Nephron progenitor cell (in vitro differentiated cells): ENCODE results near the gene ZSCAN25.
"Not testable (repeated sequence)": the region's sequence is repeated elsewhere in the genome, so short reads cannot be mapped to it uniquely, and the experiment has no call there.

Experiments used
- DNase-seq: peaks from one replicate; pipeline ENCODE4 v3.0.0; 2021
- H3K27ac Mint-ChIP-seq: 2 replicates; pipeline ENCODE4 v1.8.0; 2021; ENCODE audit warnings: mild to moderate bottlenecking, moderate library complexity, mixed read lengths
- H3K27me3 Mint-ChIP-seq: 2 replicates; pipeline ENCODE4 v1.8.0; 2021; ENCODE audit warnings: mild to moderate bottlenecking, low read depth, mixed read lengths; ENCODE audit not compliant: poor library complexity
- H3K36me3 Mint-ChIP-seq: 2 replicates; pipeline ENCODE4 v1.8.0; 2021; ENCODE audit warnings: low read depth, mixed read lengths
- H3K4me1 Mint-ChIP-seq: 2 replicates; pipeline ENCODE4 v1.8.0; 2021; ENCODE audit warnings: mixed read lengths
- H3K4me3 Mint-ChIP-seq: 2 replicates; pipeline ENCODE4 v1.8.0; 2021; ENCODE audit warnings: mild to moderate bottlenecking, moderate library complexity, mixed read lengths
- H3K9me3 Mint-ChIP-seq: 2 replicates; pipeline ENCODE4 v1.8.0; 2021; ENCODE audit warnings: mild to moderate bottlenecking, moderate library complexity, mixed read lengths
- TF ChIP-seq, protein P1 (sequence below): fragments of 200-600 bp; sonication (generic); IDR thresholded peaks from 2 replicates; pipeline ENCODE4 v1.5.0; 2021; ENCODE audit warnings: antibody characterized with exemption

ZSCAN25 gene

DNA sequence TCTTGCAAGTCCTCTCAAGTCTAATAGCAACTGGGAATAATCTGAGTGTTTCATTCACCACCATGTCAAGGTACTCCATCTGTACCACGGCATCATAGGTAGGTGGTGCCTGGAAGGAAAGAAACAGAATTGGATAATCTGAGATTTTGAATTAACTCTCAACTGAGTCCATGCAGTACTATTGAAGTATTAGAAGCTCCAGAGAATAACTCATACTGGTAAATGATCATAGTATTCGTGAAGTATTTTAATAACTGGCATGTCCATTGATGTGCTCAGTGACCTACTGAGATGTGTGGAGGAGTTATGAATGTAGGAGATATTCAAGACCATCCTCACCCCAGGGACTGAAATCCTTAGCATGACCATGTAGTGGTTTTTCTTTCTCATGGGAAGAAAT, 35.9 kb downstream of the ZSCAN25 start:
- DNase-seq: no peak
- no peaks in the 10 kb centered on the region for H3K27me3 Mint-ChIP-seq
- no peak overlapping the region for H3K4me3 Mint-ChIP-seq
- H3K27ac Mint-ChIP-seq: no peak overlapping the region
- peaks cover 20% of the 10 kb centered on the region for H3K36me3 Mint-ChIP-seq
- peaks cover 23% of the 10 kb centered on the region for H3K9me3 Mint-ChIP-seq
- TF ChIP-seq, protein P1, sequence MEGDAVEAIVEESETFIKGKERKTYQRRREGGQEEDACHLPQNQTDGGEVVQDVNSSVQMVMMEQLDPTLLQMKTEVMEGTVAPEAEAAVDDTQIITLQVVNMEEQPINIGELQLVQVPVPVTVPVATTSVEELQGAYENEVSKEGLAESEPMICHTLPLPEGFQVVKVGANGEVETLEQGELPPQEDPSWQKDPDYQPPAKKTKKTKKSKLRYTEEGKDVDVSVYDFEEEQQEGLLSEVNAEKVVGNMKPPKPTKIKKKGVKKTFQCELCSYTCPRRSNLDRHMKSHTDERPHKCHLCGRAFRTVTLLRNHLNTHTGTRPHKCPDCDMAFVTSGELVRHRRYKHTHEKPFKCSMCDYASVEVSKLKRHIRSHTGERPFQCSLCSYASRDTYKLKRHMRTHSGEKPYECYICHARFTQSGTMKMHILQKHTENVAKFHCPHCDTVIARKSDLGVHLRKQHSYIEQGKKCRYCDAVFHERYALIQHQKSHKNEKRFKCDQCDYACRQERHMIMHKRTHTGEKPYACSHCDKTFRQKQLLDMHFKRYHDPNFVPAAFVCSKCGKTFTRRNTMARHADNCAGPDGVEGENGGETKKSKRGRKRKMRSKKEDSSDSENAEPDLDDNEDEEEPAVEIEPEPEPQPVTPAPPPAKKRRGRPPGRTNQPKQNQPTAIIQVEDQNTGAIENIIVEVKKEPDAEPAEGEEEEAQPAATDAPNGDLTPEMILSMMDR: no peak
- no peaks in the 10 kb centered on the region for H3K4me1 Mint-ChIP-seq

DNA sequence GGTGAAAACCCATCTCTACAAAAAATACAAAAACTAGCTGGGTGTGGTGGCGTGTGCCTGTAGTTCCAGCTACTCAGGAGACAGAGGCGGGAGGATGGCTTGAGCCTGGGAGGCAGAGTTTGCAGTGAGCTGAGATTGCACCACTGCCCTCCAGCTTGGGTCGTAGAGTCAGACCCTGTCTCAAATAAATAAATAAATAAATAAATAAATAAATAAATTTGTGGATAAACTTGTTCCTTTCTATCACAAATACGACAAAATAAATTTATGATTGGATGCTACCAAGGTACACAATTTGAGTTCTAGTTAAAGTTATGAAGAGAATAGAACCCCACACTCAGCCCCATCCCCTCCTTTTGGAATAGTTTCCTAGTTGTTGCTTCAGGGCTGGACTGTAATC, 36.5 kb downstream of the ZSCAN25 start:
- not testable (repeated sequence) for H3K27ac Mint-ChIP-seq, DNase-seq, H3K4me3 Mint-ChIP-seq, H3K27me3 Mint-ChIP-seq, H3K4me1 Mint-ChIP-seq
- H3K9me3 Mint-ChIP-seq: peaks cover 29% of the 10 kb centered on the region
- H3K36me3 Mint-ChIP-seq: peaks cover 24% of the 10 kb centered on the region

DNA sequence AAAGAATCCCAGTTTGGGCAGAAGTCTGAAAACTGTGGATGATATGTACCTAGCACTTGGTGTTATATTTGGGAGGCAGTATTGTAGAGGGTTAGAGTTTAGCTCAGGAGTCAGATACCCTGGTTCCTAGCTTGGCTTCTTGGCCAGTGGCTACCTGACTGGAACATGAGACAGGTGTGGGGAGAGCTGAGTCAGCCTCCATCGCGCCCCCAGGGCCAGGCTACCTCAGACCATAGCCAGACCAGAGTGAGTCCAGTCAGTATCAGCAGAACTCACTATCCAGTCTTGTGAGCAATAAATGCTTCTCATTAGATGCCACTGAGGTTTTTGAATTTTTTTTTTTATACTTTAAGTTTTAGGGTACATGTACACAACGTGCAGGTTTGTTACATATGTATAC, 37.0 kb downstream of the ZSCAN25 start:
- H3K4me1 Mint-ChIP-seq: no peaks in the 10 kb centered on the region
- DNase-seq: no peak

DNA sequence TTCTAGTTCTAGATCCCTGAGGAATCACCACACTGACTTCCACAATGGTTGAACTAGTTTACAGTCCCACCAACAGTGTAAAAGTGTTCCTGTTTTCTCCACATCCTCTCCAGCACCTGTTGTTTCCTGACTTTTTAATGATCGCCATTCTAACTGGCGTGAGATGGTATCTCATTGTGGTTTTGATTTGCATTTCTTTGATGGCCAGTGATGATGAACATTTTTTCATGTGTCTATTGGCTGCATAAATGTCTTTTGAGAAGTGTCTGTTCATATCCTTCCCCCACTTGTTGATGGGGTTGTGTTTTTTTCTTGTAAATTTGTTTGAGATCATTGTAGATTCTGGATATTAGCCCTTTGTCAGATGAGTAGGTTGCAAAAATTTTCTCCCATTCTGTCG, 37.9 kb downstream of the ZSCAN25 start:
- peaks cover 33% of the 10 kb centered on the region for H3K36me3 Mint-ChIP-seq
- DNase-seq, H3K4me1 Mint-ChIP-seq, H3K4me3 Mint-ChIP-seq, H3K27ac Mint-ChIP-seq, H3K27me3 Mint-ChIP-seq: not testable (repeated sequence)
- H3K9me3 Mint-ChIP-seq: peaks cover 40% of the 10 kb centered on the region

More for the DNA sequence above, 37.0 kb downstream of the ZSCAN25 start:
- Mint-ChIP-seq H3K27ac (no peak overlapping the region), H3K4me3 (no peak overlapping the region), H3K9me3 (peaks cover 34% of the 10 kb centered on the region), H3K36me3 (peaks cover 28% of the 10 kb centered on the region), H3K27me3 (no peaks in the 10 kb centered on the region)
- TF ChIP-seq, protein P1: no peak

DNA sequence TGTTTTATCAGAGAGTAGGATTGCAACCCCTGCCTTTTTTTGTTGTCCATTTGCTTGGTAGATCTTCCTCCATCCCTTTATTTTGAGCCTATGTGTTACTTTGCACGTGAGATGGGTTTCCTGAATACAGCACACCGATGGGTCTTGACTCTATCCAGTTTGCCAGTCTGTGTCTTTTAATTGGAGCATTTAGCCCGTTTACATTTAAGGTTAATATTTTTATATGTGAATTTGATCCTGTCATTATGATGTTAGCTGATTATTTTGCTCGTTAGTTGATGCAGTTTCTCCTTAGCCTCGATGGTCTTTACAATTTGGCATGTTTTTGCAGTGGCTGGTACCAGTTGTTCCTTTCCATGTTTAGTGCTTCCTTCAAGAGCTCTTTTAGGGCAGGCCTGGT, 41.1 kb downstream of the ZSCAN25 start:
- H3K27ac Mint-ChIP-seq, H3K4me1 Mint-ChIP-seq, H3K27me3 Mint-ChIP-seq: not testable (repeated sequence)

DNA sequence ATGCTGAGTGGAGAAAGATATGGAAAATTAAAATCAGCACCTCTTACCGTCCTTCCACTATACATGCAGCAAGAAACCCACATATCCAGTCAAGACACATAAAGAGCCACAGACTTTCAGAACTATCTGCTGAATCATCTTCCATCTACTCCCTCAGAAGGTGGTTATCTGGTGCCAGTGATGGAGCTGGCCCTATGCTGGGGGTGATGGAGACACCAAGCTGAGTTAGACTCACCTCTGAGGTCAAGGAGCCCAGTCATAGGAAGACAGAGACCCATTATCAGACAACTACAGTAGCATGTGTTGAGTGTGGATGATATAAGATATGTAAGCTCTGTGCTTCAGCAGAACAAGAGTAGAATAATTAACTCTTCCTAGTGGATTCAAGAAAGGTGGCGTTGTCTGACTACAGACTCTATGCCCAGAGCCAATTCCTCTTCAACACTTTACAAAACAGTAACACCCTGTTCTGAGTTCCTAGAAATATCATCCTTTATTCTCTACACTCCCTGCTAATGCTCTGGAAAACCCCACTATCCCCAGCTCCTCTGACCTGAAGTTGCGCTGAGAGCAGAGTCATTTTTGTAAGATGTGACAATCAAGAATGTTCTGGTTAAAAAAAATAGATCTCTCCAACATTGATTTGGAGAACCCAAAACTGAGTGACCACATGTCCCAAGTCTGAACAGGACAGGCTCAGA, 48.7 kb downstream of the ZSCAN25 start:
- peaks cover 2% of the 10 kb centered on the region for H3K9me3 Mint-ChIP-seq
- no peaks in the 10 kb centered on the region for H3K4me1 Mint-ChIP-seq
- H3K27me3 Mint-ChIP-seq: no peaks in the 10 kb centered on the region
- TF ChIP-seq, protein P1: no peak
- H3K36me3 Mint-ChIP-seq: peaks cover 17% of the 10 kb centered on the region
- no peak for DNase-seq
- no peak overlapping the region for H3K4me3 Mint-ChIP-seq
- no peak overlapping the region for H3K27ac Mint-ChIP-seq

More for the DNA sequence above, 41.1 kb downstream of the ZSCAN25 start:
- not testable (repeated sequence) for DNase-seq, H3K4me3 Mint-ChIP-seq
- H3K9me3 Mint-ChIP-seq: peaks cover 50% of the 10 kb centered on the region
- H3K36me3 Mint-ChIP-seq: peaks cover 45% of the 10 kb centered on the region

DNA sequence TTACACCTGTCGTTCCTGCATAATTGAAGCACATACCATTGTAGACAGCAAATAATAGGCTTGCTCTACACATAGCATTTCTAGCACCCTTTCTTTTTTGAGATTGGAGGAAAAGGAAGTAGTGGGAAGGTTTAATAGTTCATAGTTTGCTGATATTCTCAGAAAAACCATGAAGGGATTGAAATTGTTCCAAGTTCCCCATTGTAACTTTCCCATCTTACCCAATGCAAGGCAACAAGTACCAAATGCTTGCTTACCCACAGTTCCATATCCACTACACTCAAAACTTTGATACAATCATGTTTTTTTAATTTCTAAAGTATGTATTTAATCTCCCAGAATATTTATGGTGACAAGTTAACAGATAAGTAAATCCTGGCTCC, 49.3 kb downstream of the ZSCAN25 start:
- H3K4me3 Mint-ChIP-seq: no peak overlapping the region
- peaks cover 11% of the 10 kb centered on the region for H3K36me3 Mint-ChIP-seq
- no peaks in the 10 kb centered on the region for H3K9me3 Mint-ChIP-seq
- no peaks in the 10 kb centered on the region for H3K27me3 Mint-ChIP-seq
- no peak overlapping the region for H3K27ac Mint-ChIP-seq
- H3K4me1 Mint-ChIP-seq: no peaks in the 10 kb centered on the region
- TF ChIP-seq, protein P1: no peak
- no peak for DNase-seq
